Measurements from ENCODE around the gene MYOD1.

The MYOD1 gene

GRCh38 chr11:17746096-17746495 lies 26.7 kb downstream of the MYOD1 start:
- H3K9me3 ChIP-seq (ENCODE audit: control insufficient read depth, low read length): no peaks in the 10 kb centered on the region
- H3K27me3 ChIP-seq (replicated peaks; ENCODE audit: control insufficient read depth, insufficient read depth, low read length): peaks cover 42% of the 10 kb centered on the region
- peaks cover 9% of the 10 kb centered on the region for H3K4me1 ChIP-seq (ENCODE audit: control insufficient read depth, insufficient read depth, low read length)
- H3K36me3 ChIP-seq (ENCODE audit: control insufficient read depth, insufficient read depth, low read length, severe bottlenecking): no peaks in the 10 kb centered on the region
- H3K9ac ChIP-seq (ENCODE audit: low read length): no peak overlapping the region
- DNase-seq (ENCODE audit: low read depth): no peak
- H3K4me3 ChIP-seq (ENCODE audit: low read length): no peak overlapping the region

GRCh38 chr11:17747131-17747955 lies 28.0 kb downstream of the MYOD1 start:
- DNase-seq (ENCODE audit: low read depth): no peak

GRCh38 chr11:17748044-17748443 lies 28.7 kb downstream of the MYOD1 start:
- H3K36me3 ChIP-seq (ENCODE audit: control insufficient read depth, insufficient read depth, low read length, severe bottlenecking): no peaks in the 10 kb centered on the region
- no peaks in the 10 kb centered on the region for H3K9me3 ChIP-seq (ENCODE audit: control insufficient read depth, low read length)
- no peak overlapping the region for H3K9ac ChIP-seq (ENCODE audit: low read length)
- H3K4me3 ChIP-seq (ENCODE audit: low read length): no peak overlapping the region
- H3K27me3 ChIP-seq (replicated peaks; ENCODE audit: control insufficient read depth, insufficient read depth, low read length): peaks cover 54% of the 10 kb centered on the region
- DNase-seq (ENCODE audit: low read depth): no peak
- H3K4me1 ChIP-seq (ENCODE audit: control insufficient read depth, insufficient read depth, low read length): peaks cover 9% of the 10 kb centered on the region

More at GRCh38 chr11:17747131-17747955, 28.0 kb downstream of the MYOD1 start:
- Histone ChIP-seq H3K4me3 (ENCODE audit: low read length) (no peak overlapping the region), H3K9ac (ENCODE audit: low read length) (no peak overlapping the region), H3K27me3 (replicated peaks; ENCODE audit: control insufficient read depth, insufficient read depth, low read length) (peaks cover 47% of the 10 kb centered on the region), H3K9me3 (ENCODE audit: control insufficient read depth, low read length) (no peaks in the 10 kb centered on the region), H3K4me1 (ENCODE audit: control insufficient read depth, insufficient read depth, low read length) (peaks cover 9% of the 10 kb centered on the region), H3K36me3 (ENCODE audit: control insufficient read depth, insufficient read depth, low read length, severe bottlenecking) (no peaks in the 10 kb centered on the region)

GRCh38 chr11:17748761-17749721 lies 29.7 kb downstream of the MYOD1 start:
- Histone ChIP-seq H3K9ac (ENCODE audit: low read length) (no peak overlapping the region), H3K4me1 (ENCODE audit: control insufficient read depth, insufficient read depth, low read length) (peaks cover 9% of the 10 kb centered on the region), H3K36me3 (ENCODE audit: control insufficient read depth, insufficient read depth, low read length, severe bottlenecking) (no peaks in the 10 kb centered on the region), H3K27me3 (replicated peaks; ENCODE audit: control insufficient read depth, insufficient read depth, low read length) (peaks cover 59% of the 10 kb centered on the region), H3K4me3 (ENCODE audit: low read length) (no peak overlapping the region), H3K9me3 (ENCODE audit: control insufficient read depth, low read length) (no peaks in the 10 kb centered on the region)
- DNase-seq (ENCODE audit: low read depth): no peak

DNA sequence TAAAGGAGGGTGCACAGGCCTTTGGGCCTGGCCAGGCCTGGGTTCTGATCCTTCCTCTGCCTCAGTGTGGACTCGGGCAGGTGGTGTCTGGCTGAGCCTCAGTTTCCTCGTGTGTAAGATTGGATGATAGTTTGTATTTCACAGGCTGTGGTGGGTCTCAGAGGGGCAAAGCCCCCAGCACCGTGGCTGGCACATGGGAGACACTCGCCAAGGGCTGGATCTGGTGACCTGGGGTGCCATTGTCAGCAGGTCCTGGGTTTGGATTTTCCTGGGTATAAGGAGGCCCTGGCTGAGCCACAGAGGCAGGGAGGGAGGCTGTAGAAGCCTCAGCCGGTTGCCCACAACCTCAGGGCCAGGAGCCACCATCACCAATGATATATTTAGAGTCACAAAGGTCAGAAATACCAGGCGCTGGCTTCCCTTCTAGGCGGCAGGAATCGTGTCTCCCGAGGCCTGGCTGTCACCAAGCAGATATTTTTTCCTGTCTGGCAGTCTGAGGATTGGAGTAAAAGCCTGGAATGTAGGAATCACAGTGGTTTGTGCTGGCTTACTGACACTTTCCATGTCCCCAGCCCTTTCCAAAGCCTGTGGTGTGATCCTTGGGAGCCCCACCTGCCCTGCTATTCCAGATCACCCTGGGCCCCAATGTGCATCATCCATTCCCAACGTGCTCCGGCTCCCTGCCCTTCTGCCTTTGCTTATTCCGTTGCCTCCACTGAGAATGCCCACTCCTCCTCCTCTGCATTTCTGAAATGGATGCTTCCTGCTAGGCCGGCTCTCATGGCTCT lies 30.8 kb downstream of the MYOD1 start:
- H3K4me1 ChIP-seq (ENCODE audit: control insufficient read depth, insufficient read depth, low read length): peaks cover 9% of the 10 kb centered on the region
- H3K4me3 ChIP-seq (ENCODE audit: low read length): no peak overlapping the region
- H3K36me3 ChIP-seq (ENCODE audit: control insufficient read depth, insufficient read depth, low read length, severe bottlenecking): no peaks in the 10 kb centered on the region
- H3K9me3 ChIP-seq (ENCODE audit: control insufficient read depth, low read length): no peaks in the 10 kb centered on the region
- peaks cover 70% of the 10 kb centered on the region for H3K27me3 ChIP-seq (replicated peaks; ENCODE audit: control insufficient read depth, insufficient read depth, low read length)
- no peak for DNase-seq (ENCODE audit: low read depth)
- no peak overlapping the region for H3K9ac ChIP-seq (ENCODE audit: low read length)

- Histone ChIP-seq H3K9me3 (ENCODE audit: control insufficient read depth, low read length) (no peaks in the 10 kb centered on the region), H3K36me3 (ENCODE audit: control insufficient read depth, insufficient read depth, low read length, severe bottlenecking) (no peaks in the 10 kb centered on the region), H3K4me1 (ENCODE audit: control insufficient read depth, insufficient read depth, low read length) (peaks cover 9% of the 10 kb centered on the region), H3K27me3 (replicated peaks; ENCODE audit: control insufficient read depth, insufficient read depth, low read length) (peaks cover 75% of the 10 kb centered on the region), H3K9ac (ENCODE audit: low read length) (no peak overlapping the region), H3K4me3 (ENCODE audit: low read length) (no peak overlapping the region)
- no peak for DNase-seq (ENCODE audit: low read depth)
These were observed 31.4 kb downstream of the MYOD1 start for GRCh38 chr11:17750801-17751165.

DNA sequence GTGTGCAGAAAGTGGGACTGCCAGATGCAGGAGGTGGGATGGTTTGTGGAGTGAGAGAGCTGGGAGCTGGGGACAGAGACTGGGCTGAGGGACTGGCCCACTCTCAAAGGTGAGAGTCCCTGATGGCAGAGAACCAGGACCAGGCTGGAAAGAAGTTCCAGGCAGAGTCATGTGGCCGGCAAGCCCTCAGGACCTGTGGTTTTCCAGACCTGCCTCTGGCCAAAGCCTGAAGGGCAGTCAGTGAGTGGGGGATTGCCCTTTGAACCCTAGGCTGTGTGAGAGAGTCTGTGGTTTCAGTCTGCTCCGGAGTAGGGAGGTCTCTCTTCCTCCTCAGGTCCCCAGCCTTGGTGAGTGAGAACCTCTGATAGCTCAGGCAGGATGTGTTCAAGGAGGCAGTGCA lies 32.2 kb downstream of the MYOD1 start:
- no peak for DNase-seq (ENCODE audit: low read depth)
- Histone ChIP-seq H3K9ac (ENCODE audit: low read length) (no peak overlapping the region), H3K4me3 (ENCODE audit: low read length) (no peak overlapping the region), H3K27me3 (replicated peaks; ENCODE audit: control insufficient read depth, insufficient read depth, low read length) (peaks cover 82% of the 10 kb centered on the region), H3K9me3 (ENCODE audit: control insufficient read depth, low read length) (no peaks in the 10 kb centered on the region), H3K4me1 (ENCODE audit: control insufficient read depth, insufficient read depth, low read length) (peaks cover 9% of the 10 kb centered on the region), H3K36me3 (ENCODE audit: control insufficient read depth, insufficient read depth, low read length, severe bottlenecking) (no peaks in the 10 kb centered on the region)

DNA sequence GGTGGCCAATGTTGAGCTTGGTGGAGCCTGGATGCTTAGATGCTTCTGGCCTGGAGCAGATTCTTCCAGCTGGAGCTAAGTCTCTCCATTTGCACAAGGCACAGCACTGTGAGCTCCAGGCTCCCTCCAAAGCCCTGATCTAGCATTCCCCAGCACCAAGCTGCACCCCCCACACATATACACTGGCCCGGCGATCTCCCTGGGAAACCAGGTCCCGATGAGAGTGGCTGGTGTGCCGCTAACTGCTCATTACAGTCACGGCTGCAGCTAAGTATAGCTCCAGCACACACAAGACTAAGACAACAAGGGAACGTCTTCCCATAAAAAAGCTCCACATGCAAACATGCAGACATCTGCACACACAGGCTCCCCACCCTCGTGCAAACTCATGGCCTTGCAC lies 32.8 kb downstream of the MYOD1 start:
- Histone ChIP-seq H3K4me3 (ENCODE audit: low read length) (no peak overlapping the region), H3K4me1 (ENCODE audit: control insufficient read depth, insufficient read depth, low read length) (peaks cover 9% of the 10 kb centered on the region), H3K36me3 (ENCODE audit: control insufficient read depth, insufficient read depth, low read length, severe bottlenecking) (no peaks in the 10 kb centered on the region), H3K27me3 (replicated peaks; ENCODE audit: control insufficient read depth, insufficient read depth, low read length) (peaks cover 82% of the 10 kb centered on the region), H3K9me3 (ENCODE audit: control insufficient read depth, low read length) (no peaks in the 10 kb centered on the region), H3K9ac (ENCODE audit: low read length) (no peak overlapping the region)
- DNase-seq (ENCODE audit: low read depth): no peak

DNA sequence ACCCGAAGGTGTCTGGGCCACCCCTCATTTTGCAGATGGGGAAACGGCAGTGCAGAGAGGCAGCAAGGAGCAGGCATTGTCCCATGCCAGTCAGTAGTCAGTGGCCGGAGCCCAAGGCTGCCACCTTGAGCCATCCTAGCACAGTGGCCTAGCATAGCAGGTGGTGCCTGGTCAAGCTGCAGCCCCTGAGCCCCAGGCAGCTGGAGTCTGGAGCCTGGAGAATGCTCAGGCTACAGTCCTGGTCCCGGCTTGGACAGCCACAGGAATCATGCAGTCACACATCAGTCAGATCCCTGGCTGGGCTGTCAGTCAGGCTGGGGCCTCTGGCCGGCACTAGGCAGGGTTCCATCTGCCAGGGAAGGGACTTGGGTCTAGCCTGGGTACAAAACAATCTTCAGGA lies 33.8 kb downstream of the MYOD1 start:
- Histone ChIP-seq H3K4me3 (ENCODE audit: low read length) (no peak overlapping the region), H3K9me3 (ENCODE audit: control insufficient read depth, low read length) (peaks cover 3% of the 10 kb centered on the region), H3K4me1 (ENCODE audit: control insufficient read depth, insufficient read depth, low read length) (peaks cover 9% of the 10 kb centered on the region), H3K9ac (ENCODE audit: low read length) (no peak overlapping the region), H3K27me3 (replicated peaks; ENCODE audit: control insufficient read depth, insufficient read depth, low read length) (peaks cover 74% of the 10 kb centered on the region), H3K36me3 (ENCODE audit: control insufficient read depth, insufficient read depth, low read length, severe bottlenecking) (no peaks in the 10 kb centered on the region)
- no peak for DNase-seq (ENCODE audit: low read depth)

- H3K4me1 ChIP-seq (ENCODE audit: control insufficient read depth, insufficient read depth, low read length): peaks cover 9% of the 10 kb centered on the region
- no peak overlapping the region for H3K4me3 ChIP-seq (ENCODE audit: low read length)
- no peaks in the 10 kb centered on the region for H3K36me3 ChIP-seq (ENCODE audit: control insufficient read depth, insufficient read depth, low read length, severe bottlenecking)
- DNase-seq (ENCODE audit: low read depth): no peak
- H3K9me3 ChIP-seq (ENCODE audit: control insufficient read depth, low read length): peaks cover 7% of the 10 kb centered on the region
- no peak overlapping the region for H3K9ac ChIP-seq (ENCODE audit: low read length)
- H3K27me3 ChIP-seq (replicated peaks; ENCODE audit: control insufficient read depth, insufficient read depth, low read length): peaks cover 72% of the 10 kb centered on the region
These were observed 34.3 kb downstream of the MYOD1 start for GRCh38 chr11:17753641-17754040.

GRCh38 chr11:17755891-17756290 lies 36.5 kb downstream of the MYOD1 start:
- Histone ChIP-seq H3K4me3 (ENCODE audit: low read length) (no peak overlapping the region), H3K4me1 (ENCODE audit: control insufficient read depth, insufficient read depth, low read length) (no peaks in the 10 kb centered on the region), H3K9ac (ENCODE audit: low read length) (no peak overlapping the region), H3K36me3 (ENCODE audit: control insufficient read depth, insufficient read depth, low read length, severe bottlenecking) (no peaks in the 10 kb centered on the region), H3K27me3 (replicated peaks; ENCODE audit: control insufficient read depth, insufficient read depth, low read length) (peaks cover 53% of the 10 kb centered on the region), H3K9me3 (ENCODE audit: control insufficient read depth, low read length) (peaks cover 13% of the 10 kb centered on the region)
- DNase-seq (ENCODE audit: low read depth): no peak

Data from adipocyte (in vitro differentiated cells).